HEK293 (cell line): ENCODE measurements around the gene SMPX.

Source experiments
- CTCF ChIA-PET: fragments of 350-600 bp; formaldehyde crosslinking; extraction: SDS; loops from one replicate; lab custom pipeline; 2021; ENCODE audit warnings: antibody characterized with exemption; lab: Yijun Ruan, JAX
- POLR2A ChIA-PET: fragments of 300-600 bp; formaldehyde crosslinking; extraction: SDS; loops from one replicate; lab custom pipeline; 2020; ENCODE audit warnings: antibody characterized with exemption, inconsistent platforms; lab: Yijun Ruan, JAX
- H3K27ac ChIP-seq: fragments of 200-500 bp; sonication (Bioruptor generic); 2 replicates; pipeline ENCODE4 v1.5.1; 2014; ENCODE audit warnings: low read depth, low read length, control low read depth, inconsistent platforms; ENCODE audit errors: extremely low read depth
- H3K36me3 ChIP-seq, 2 experiments: fragments of 200-500 bp in 1 of 2; sonication (Bioruptor generic) in 1 of 2; 1 replicate in 1 of 2; 2 replicates in 1 of 2; pipeline ENCODE4 v1.5.1; 2014 to 2017; ENCODE audit warnings: inconsistent platforms in 2 of 2, low read length in 2 of 2; ENCODE audit not compliant: control insufficient read depth in 2 of 2, insufficient read depth in 1 of 2
- H3K4me1 ChIP-seq: fragments of 200-500 bp; sonication (Bioruptor generic); 2 replicates; pipeline ENCODE4 v1.5.1; 2014; ENCODE audit warnings: mild to moderate bottlenecking, low read length, inconsistent platforms; ENCODE audit not compliant: control insufficient read depth, insufficient read depth
- H3K4me3 ChIP-seq: 2 replicates; pipeline ENCODE4 v1.5.1; 2011; ENCODE audit warnings: low read depth, mild to moderate bottlenecking, control low read depth, low read length, moderate library complexity
- H3K9me3 ChIP-seq: fragments of 200-500 bp; sonication (Bioruptor generic); 2 replicates; pipeline ENCODE4 v1.5.1; 2014; ENCODE audit warnings: low read depth, low read length, inconsistent platforms; ENCODE audit not compliant: control insufficient read depth, insufficient read depth
- GLI4 ChIP-seq: fragments of 450-650 bp; formaldehyde crosslinking; IDR thresholded peaks from 2 replicates; pipeline ENCODE4 v1.5.1; 2016; ENCODE audit warnings: missing biosample characterization, missing genetic modification characterization
- INSM2 ChIP-seq: fragments of 450-650 bp; formaldehyde crosslinking; IDR thresholded peaks from 2 replicates; pipeline ENCODE4 v1.5.1; 2016; ENCODE audit warnings: missing biosample characterization, missing genetic modification characterization
- KLF10 ChIP-seq: fragments of 450-650 bp; IDR thresholded peaks from 2 replicates; pipeline ENCODE4 v1.5.1; 2018; ENCODE audit warnings: missing biosample characterization, mild to moderate bottlenecking, missing genetic modification characterization
- OVOL3 ChIP-seq: fragments of 450-650 bp; formaldehyde crosslinking; IDR thresholded peaks from 2 replicates; pipeline ENCODE4 v1.5.1; 2016; ENCODE audit warnings: missing biosample characterization, missing genetic modification characterization
- PRDM2 ChIP-seq: fragments of 450-650 bp; formaldehyde crosslinking; IDR thresholded peaks from 2 replicates; pipeline ENCODE4 v1.5.1; 2016; ENCODE audit warnings: missing biosample characterization, missing genetic modification characterization, borderline replicate concordance
- RBAK ChIP-seq: fragments of 450-650 bp; formaldehyde crosslinking; IDR thresholded peaks from 2 replicates; pipeline ENCODE4 v1.5.1; 2016; ENCODE audit warnings: missing biosample characterization, missing genetic modification characterization
- REPIN1 ChIP-seq: fragments of 450-650 bp; formaldehyde crosslinking; IDR thresholded peaks from 2 replicates; pipeline ENCODE4 v1.5.1; 2017; ENCODE audit warnings: missing biosample characterization, missing genetic modification characterization, low read depth
- ZBTB26 ChIP-seq: fragments of 450-650 bp; formaldehyde crosslinking; optimal IDR thresholded peaks from 2 replicates; pipeline ENCODE3; 2016; ENCODE audit warnings: missing biosample characterization, mild to moderate bottlenecking, missing genetic modification characterization
- ZBTB49 ChIP-seq: fragments of 450-650 bp; formaldehyde crosslinking; IDR thresholded peaks from 2 replicates; pipeline ENCODE4 v1.5.1; 2016; ENCODE audit warnings: missing biosample characterization, missing genetic modification characterization, low read depth
- ZNF133 ChIP-seq: fragments of 450-650 bp; formaldehyde crosslinking; IDR thresholded peaks from 2 replicates; pipeline ENCODE4 v1.5.1; 2016; ENCODE audit warnings: missing biosample characterization, missing genetic modification characterization
- ZNF16 ChIP-seq: fragments of 450-650 bp; formaldehyde crosslinking; IDR thresholded peaks from 2 replicates; pipeline ENCODE4 v1.5.1; 2016; ENCODE audit warnings: low read depth, missing biosample characterization, missing genetic modification characterization
- ZNF280D ChIP-seq: fragments of 450-650 bp; formaldehyde crosslinking; IDR thresholded peaks from 2 replicates; pipeline ENCODE4 v1.5.1; 2016; ENCODE audit warnings: missing biosample characterization, missing genetic modification characterization
- ZNF341 ChIP-seq: fragments of 450-650 bp; formaldehyde crosslinking; IDR thresholded peaks from 2 replicates; pipeline ENCODE4; 2016; ENCODE audit warnings: low read depth, missing biosample characterization, missing genetic modification characterization
- ZNF37A ChIP-seq: fragments of 450-650 bp; IDR thresholded peaks from 2 replicates; pipeline ENCODE4 v1.5.1; 2018; ENCODE audit warnings: missing biosample characterization, missing genetic modification characterization
- ZNF433 ChIP-seq: fragments of 450-650 bp; formaldehyde crosslinking; IDR thresholded peaks from 2 replicates; pipeline ENCODE4 v1.5.1; 2016; ENCODE audit warnings: missing biosample characterization, missing genetic modification characterization, low read depth
- ZNF513 ChIP-seq: fragments of 450-650 bp; IDR thresholded peaks from 2 replicates; pipeline ENCODE4 v1.5.1; 2018; ENCODE audit warnings: missing biosample characterization, missing genetic modification characterization

The SMPX gene

GRCh38 chrX:21711848-21712197 is 46.1 kb downstream of the SMPX start (continued):
- TF ChIP-seq GLI4 (tag by site-specific recombination) (no peak), ZNF433 (tag by site-specific recombination) (no peak)

- Histone ChIP-seq H3K4me3 (no peak overlapping the region), H3K4me1 (no peaks in the 10 kb centered on the region), H3K9me3 (no peaks in the 10 kb centered on the region; the same call in 1 of the 2 replicates), H3K36me3 (no peaks in the 10 kb centered on the region), H3K27ac (no peak overlapping the region)
- CTCF ChIA-PET = interaction anchor here (1.1 to 2.8 kb wide), 2 partner anchors 12 to 14 kb away, joined by 4 to 8 read pairs; no protein-coding TSS in a partner anchor
- TF ChIP-seq ZNF280D (tag by site-specific recombination) = no peak
- no peak for TF ChIP-seq INSM2
- no peak for TF ChIP-seq RBAK (tag by site-specific recombination)
- TF ChIP-seq ZBTB26 (tag by site-specific recombination) = no peak
- no peak for TF ChIP-seq KLF10
- TF ChIP-seq ZNF513 = no peak
- no peak for TF ChIP-seq ZNF341 (tag by site-specific recombination)
- POLR2A ChIA-PET = no interaction called here
Measured at GRCh38 chrX:21711129-21711847, 46.6 kb downstream of the SMPX start.

- CTCF ChIA-PET = interaction anchor here (0.5 to 1.7 kb wide), 7 partner anchors 10 to 1178 kb away, joined by 3 to 17 read pairs (median 6); no protein-coding TSS in a partner anchor
- Histone ChIP-seq H3K4me1 (no peaks in the 10 kb centered on the region), H3K4me3 (no peak overlapping the region), H3K27ac (no peak overlapping the region), H3K9me3 (no peaks in the 10 kb centered on the region; the same call in 1 of the 2 replicates), H3K36me3 (no peaks in the 10 kb centered on the region)
- POLR2A ChIA-PET = no interaction called here
- TF ChIP-seq ZNF133 (no peak), ZBTB49 (tag by site-specific recombination) (no peak), REPIN1 (tag by site-specific recombination) (no peak), OVOL3 (no peak), ZNF37A (tag by site-specific recombination) (no peak), PRDM2 (tag by site-specific recombination) (no peak), ZNF16 (tag by site-specific recombination) (no peak)
Measured at GRCh38 chrX:21708116-21708515, 49.8 kb downstream of the SMPX start.
